Measurements from ENCODE around the gene GNAI2.

- TF ChIP-seq, protein P1, sequence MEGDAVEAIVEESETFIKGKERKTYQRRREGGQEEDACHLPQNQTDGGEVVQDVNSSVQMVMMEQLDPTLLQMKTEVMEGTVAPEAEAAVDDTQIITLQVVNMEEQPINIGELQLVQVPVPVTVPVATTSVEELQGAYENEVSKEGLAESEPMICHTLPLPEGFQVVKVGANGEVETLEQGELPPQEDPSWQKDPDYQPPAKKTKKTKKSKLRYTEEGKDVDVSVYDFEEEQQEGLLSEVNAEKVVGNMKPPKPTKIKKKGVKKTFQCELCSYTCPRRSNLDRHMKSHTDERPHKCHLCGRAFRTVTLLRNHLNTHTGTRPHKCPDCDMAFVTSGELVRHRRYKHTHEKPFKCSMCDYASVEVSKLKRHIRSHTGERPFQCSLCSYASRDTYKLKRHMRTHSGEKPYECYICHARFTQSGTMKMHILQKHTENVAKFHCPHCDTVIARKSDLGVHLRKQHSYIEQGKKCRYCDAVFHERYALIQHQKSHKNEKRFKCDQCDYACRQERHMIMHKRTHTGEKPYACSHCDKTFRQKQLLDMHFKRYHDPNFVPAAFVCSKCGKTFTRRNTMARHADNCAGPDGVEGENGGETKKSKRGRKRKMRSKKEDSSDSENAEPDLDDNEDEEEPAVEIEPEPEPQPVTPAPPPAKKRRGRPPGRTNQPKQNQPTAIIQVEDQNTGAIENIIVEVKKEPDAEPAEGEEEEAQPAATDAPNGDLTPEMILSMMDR (IDR thresholded peaks at IDR 0.05) = no peak
- TF ChIP-seq POLR2A (IDR thresholded peaks at IDR 0.05) = no peak
Observed at GRCh38 chr3:50233176-50233575, 2.8 kb upstream of the GNAI2 start.

All from Peyer's patch (tissue), 4 donors.